Liver (tissue), 9 donors: Measurements from ENCODE around the gene TSR2. TPM values are rescaled to one million over a fixed set of nuclear protein-coding genes. Genes with fewer than 3 reads are reported as not detected.

ENCODE experiments used
- DNase-seq: peaks from one replicate; pipeline ENCODE4 v3.0.0-alpha.2; 2017; ENCODE audit warnings: low spot score
- H3K27ac ChIP-seq, 2 donors: one replicate each; pipeline ENCODE4 v1.7.0; 2013; ENCODE audit warnings: inconsistent platforms in 2 of 2, low read length in 2 of 2, control low read depth in 1 of 2, low read depth in 1 of 2, mild to moderate bottlenecking in 1 of 2
- H3K27me3 ChIP-seq, 4 donors: one replicate each; pipeline versions ENCODE4 v1.6.1 to v1.7.0; 2013; ENCODE audit warnings: low read length in 3 of 4, inconsistent platforms in 1 of 4, mild to moderate bottlenecking in 1 of 4, moderate library complexity in 1 of 4; ENCODE audit not compliant: control insufficient read depth in 4 of 4, insufficient read depth in 4 of 4
- H3K36me3 ChIP-seq, 4 donors: one replicate each; pipeline versions ENCODE4 v1.6.1 to v1.7.0; 2013; ENCODE audit warnings: low read length in 3 of 4, mild to moderate bottlenecking in 3 of 4, low read depth in 1 of 4, moderate library complexity in 1 of 4; ENCODE audit not compliant: control insufficient read depth in 4 of 4, insufficient read depth in 3 of 4
- H3K4me1 ChIP-seq, 4 donors: one replicate each; pipeline versions ENCODE4 v1.6.1 to v1.7.0; 2013; ENCODE audit warnings: low read length in 3 of 4, mild to moderate bottlenecking in 3 of 4, moderate library complexity in 1 of 4; ENCODE audit not compliant: control insufficient read depth in 4 of 4, insufficient read depth in 4 of 4
- H3K4me3 ChIP-seq, 3 donors: one replicate each; pipeline versions ENCODE4 v1.6.1 to v1.7.0; 2013; ENCODE audit warnings: low read length in 3 of 3, control low read depth in 1 of 3, low read depth in 1 of 3, mild to moderate bottlenecking in 1 of 3
- H3K9ac ChIP-seq, 2 donors: one replicate each; pipeline ENCODE4 v1.7.0; 2013; ENCODE audit warnings: low read length in 2 of 2, mild to moderate bottlenecking in 2 of 2, moderate library complexity in 2 of 2, control low read depth in 1 of 2, low read depth in 1 of 2
- H3K9me3 ChIP-seq, 4 donors: one replicate each; pipeline versions ENCODE4 v1.6.1 to v1.7.0; 2013; ENCODE audit warnings: low read length in 3 of 4; ENCODE audit not compliant: control insufficient read depth in 4 of 4
- ATF3 ChIP-seq: IDR thresholded peaks from 2 replicates; pipeline ENCODE4 v1.6.1; 2016; ENCODE audit warnings: antibody characterized with exemption
- CTCF ChIP-seq: fragments of 150-350 bp; IDR thresholded peaks from 2 replicates; pipeline ENCODE4 v1.5.1; 2017; ENCODE audit warnings: improper control_type of control experiment, low read depth, low read length; ENCODE audit not compliant: missing input control
- EGR1 ChIP-seq, 2 donors: IDR thresholded peaks; 2 replicates each; pipeline ENCODE4 v1.6.1; 2016 to 2018; ENCODE audit warnings: antibody characterized with exemption in 2 of 2, low read depth in 2 of 2
- FOXA2 ChIP-seq: IDR thresholded peaks from 2 replicates; pipeline ENCODE4 v1.6.1; 2016; ENCODE audit warnings: antibody characterized with exemption
- GABPA ChIP-seq, 2 donors: IDR thresholded peaks in 1 of 2; conservative IDR thresholded peaks in 1 of 2; 2 replicates each; pipeline ENCODE4 v1.6.1; 2016; ENCODE audit warnings: antibody characterized with exemption in 2 of 2, mild to moderate bottlenecking in 1 of 2, moderate library complexity in 1 of 2
- HNF4G ChIP-seq: IDR thresholded peaks from 2 replicates; pipeline ENCODE4 v1.6.1; 2016; ENCODE audit warnings: antibody characterized with exemption
- MAX ChIP-seq: IDR thresholded peaks from 2 replicates; pipeline ENCODE4 v1.6.1; 2016; ENCODE audit warnings: antibody characterized with exemption
- NR2F2 ChIP-seq: IDR thresholded peaks from 2 replicates; pipeline ENCODE4 v1.6.1; 2016; ENCODE audit warnings: antibody characterized with exemption
- RAD21 ChIP-seq, 2 donors: IDR thresholded peaks; 2 replicates each; pipeline ENCODE4 v1.6.1; 2016; ENCODE audit warnings: antibody characterized with exemption in 2 of 2, mild to moderate bottlenecking in 2 of 2
- REST ChIP-seq: IDR thresholded peaks from 2 replicates; pipeline ENCODE4 v1.6.1; 2016; ENCODE audit warnings: antibody characterized with exemption, mild to moderate bottlenecking
- RXRA ChIP-seq, 2 donors: IDR thresholded peaks; 2 replicates each; pipeline ENCODE4 v1.6.1; 2017 to 2018; ENCODE audit warnings: antibody characterized with exemption in 2 of 2, mild to moderate bottlenecking in 1 of 2
- SP1 ChIP-seq: IDR thresholded peaks from 2 replicates; pipeline ENCODE4 v1.6.1; 2018; ENCODE audit warnings: antibody characterized with exemption, mild to moderate bottlenecking
- TAF1 ChIP-seq: conservative IDR thresholded peaks from 2 replicates; pipeline ENCODE4 v1.6.1; 2016; ENCODE audit warnings: antibody characterized with exemption, mild to moderate bottlenecking
- YY1 ChIP-seq: IDR thresholded peaks from 2 replicates; pipeline ENCODE4 v1.6.1; 2016; ENCODE audit warnings: antibody characterized with exemption, mild to moderate bottlenecking
- ZBTB33 ChIP-seq: IDR thresholded peaks from 2 replicates; pipeline ENCODE4 v1.6.1; 2016; ENCODE audit warnings: antibody characterized with exemption
- WGBS: extraction: QIAGEN DNeasy Blood & Tissue Kit; methylation state at CpG from one replicate; pipeline ENCODE4 v1.1.7; 2013; 5-methylcytosine and 5-hydroxymethylcytosine counted together
- polyA plus RNA-seq, 2 donors: library from polyadenylated mRNA; stranded (reverse) in 1 of 2; unstranded in 1 of 2; fragments of 200-250 nt in 1 of 2; fragments of >200 nt in 1 of 2; fragmentation: Nextera tagmentation in 1 of 2; extraction: Ambion mirVana in 1 of 2; gene quantifications; one replicate each; pipeline versions ENCODE4 v1.2.1 to v1.2.3, GENCODE V29; 2013 to 2015
- total RNA-seq, 2 donors: library from RNA; depleted of rRNA; stranded (reverse); fragments of >200 nt; gene quantifications; one replicate each; pipeline ENCODE4 v1.2.3, GENCODE V29; 2014
- donor health status: healthy.
- donor health status: healthy.
- donor health status: healthy.
- donor health status: healthy.
- donor health status: healthy.

TSR2 gene
- total RNA-seq (1 to 10 TPM; 7.9 to 8.8 TPM), polyA plus RNA-seq (10 to 100 TPM; 19.4 to 22.1 TPM)

GRCh38 chrX:54439960-54440871 lies at the start of gene TSR2:
Gene TSR2 (plus strand): TSS chrX:54440404. CDS start chrX:54440422, 18 bp downstream.
- under 1% methylated on average over 40 of the region's 40 CpGs for WGBS
- peak within 1 kb of the TSS; percentile 86 to 94 (median 89) for H3K4me3 ChIP-seq
- no peaks in the 10 kb centered on the region for H3K9me3 ChIP-seq
- peak within 1 kb of the TSS; percentile 43 to 69 for H3K9ac ChIP-seq
- H3K36me3 ChIP-seq: peaks cover 0 to 10% (median 2%) of the 10 kb centered on the region in 4 donors
- peak; percentile 72 for DNase-seq
- H3K4me1 ChIP-seq: peaks cover 1 to 24% (median 14%) of the 10 kb centered on the region in 4 donors
- peak; percentile 68 to 75 for TF ChIP-seq RAD21 (IDR thresholded peaks at IDR 0.05)
- TF ChIP-seq REST: no peak
- TF ChIP-seq GABPA (IDR thresholded peaks at IDR 0.05 in 1 of 2, conservative IDR thresholded peaks at IDR 0.05 in 1 of 2): peak in 1 of 2 donors; percentile 55
- TF ChIP-seq EGR1 (IDR thresholded peaks at IDR 0.05; ENCODE audit: low read depth in 2 of 2): peak in 1 of 2 donors; percentile 27
- peak; percentile 60 for TF ChIP-seq MAX
- no peak for TF ChIP-seq FOXA2
- TF ChIP-seq RXRA (IDR thresholded peaks at IDR 0.05): peak in 1 of 2 donors; percentile 16
- peak; percentile 24 for TF ChIP-seq ZBTB33
- TF ChIP-seq TAF1: peak; percentile 25
- TF ChIP-seq SP1: no peak
- peak; percentile 29 for TF ChIP-seq CTCF
- TF ChIP-seq YY1: peak; percentile 97
- no peaks in the 10 kb centered on the region for H3K27me3 ChIP-seq
- peak within 1 kb of the TSS in 1 of 2 donors; percentile 54 for H3K27ac ChIP-seq

GRCh38 chrX:54397113-54397512 lies 43.1 kb upstream of the TSR2 start:
- Histone ChIP-seq H3K27me3 (no peaks in the 10 kb centered on the region), H3K36me3 (no peaks in the 10 kb centered on the region), H3K9me3 (no peaks in the 10 kb centered on the region), H3K9ac (no peak overlapping the region), H3K27ac (no peak overlapping the region), H3K4me3 (no peak overlapping the region), H3K4me1 (no peaks in the 10 kb centered on the region)
- DNase-seq: no peak
- 93% methylated on average over 1 of the region's 1 CpG for WGBS
- TF ChIP-seq SP1: no peak
- no peak for TF ChIP-seq ZBTB33
- no peak for TF ChIP-seq RAD21 (IDR thresholded peaks at IDR 0.05)
- no peak for TF ChIP-seq TAF1
- TF ChIP-seq GABPA (IDR thresholded peaks at IDR 0.05 in 1 of 2, conservative IDR thresholded peaks at IDR 0.05 in 1 of 2): no peak
- TF ChIP-seq EGR1 (IDR thresholded peaks at IDR 0.05; ENCODE audit: low read depth in 2 of 2): no peak
- TF ChIP-seq NR2F2: no peak
- TF ChIP-seq HNF4G: no peak
- no peak for TF ChIP-seq FOXA2
- TF ChIP-seq REST: no peak
- no peak for TF ChIP-seq ATF3
